ENCODE measurements around the gene SCAMP4.
"Not testable (repeated sequence)": the region's sequence is repeated elsewhere in the genome, so short reads cannot be mapped to it uniquely, and the experiment has no call there.

SCAMP4 gene

DNA sequence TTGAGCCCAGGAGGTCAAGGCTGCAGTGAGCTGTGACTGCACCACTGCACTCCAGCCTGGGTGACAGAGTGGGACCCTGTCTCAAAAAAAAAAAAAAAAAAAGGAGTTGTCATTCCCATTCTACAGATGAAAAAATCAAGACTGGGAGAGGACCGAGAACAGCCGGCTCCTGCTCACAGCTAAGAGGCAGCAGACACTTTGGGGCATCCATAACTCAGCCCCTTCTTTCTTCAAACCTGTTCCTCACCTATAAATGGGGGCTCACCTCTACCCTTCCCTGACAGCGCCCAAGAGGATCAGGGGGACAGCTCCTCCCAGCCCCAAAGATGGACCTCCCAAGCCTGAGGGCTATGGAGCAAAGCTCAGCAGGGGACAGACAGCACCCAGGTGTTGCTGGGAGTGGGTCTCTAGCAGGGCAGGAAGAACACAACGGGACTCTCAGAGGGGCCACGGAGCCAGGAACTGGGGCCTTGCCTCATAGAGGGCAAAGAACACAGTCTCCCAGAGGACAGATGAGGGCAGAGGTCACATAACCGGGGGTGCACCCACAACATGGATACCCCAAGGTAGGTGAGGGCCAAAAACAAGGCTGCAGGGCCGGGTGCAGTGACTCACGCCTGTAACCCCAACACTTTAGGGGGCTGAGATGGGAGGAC, 38.4 kb upstream of the SCAMP4 start:
- DNase-seq (ENCODE audit: low read depth in 2 of 2): no peak

DNA sequence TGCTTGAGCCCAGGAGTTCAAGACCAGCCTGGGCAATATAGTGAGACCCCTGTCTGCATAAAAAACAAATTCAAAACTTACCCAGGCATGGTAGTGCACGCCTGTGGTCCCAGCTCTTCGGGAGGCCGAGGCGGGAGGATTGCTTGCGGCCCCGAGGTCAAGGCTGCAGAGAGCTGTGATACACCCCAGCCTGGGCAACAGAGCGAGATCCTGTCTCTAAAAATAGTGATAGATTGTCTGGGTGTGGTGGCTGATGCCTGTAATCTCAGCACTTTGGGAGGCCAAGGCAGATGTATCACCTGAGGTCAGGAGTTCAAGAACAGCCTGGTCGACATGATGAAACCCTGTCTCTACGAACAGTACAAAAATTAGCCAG, 37.9 kb upstream of the SCAMP4 start:
- DNase-seq (ENCODE audit: low read depth in 2 of 2): no peak

DNA sequence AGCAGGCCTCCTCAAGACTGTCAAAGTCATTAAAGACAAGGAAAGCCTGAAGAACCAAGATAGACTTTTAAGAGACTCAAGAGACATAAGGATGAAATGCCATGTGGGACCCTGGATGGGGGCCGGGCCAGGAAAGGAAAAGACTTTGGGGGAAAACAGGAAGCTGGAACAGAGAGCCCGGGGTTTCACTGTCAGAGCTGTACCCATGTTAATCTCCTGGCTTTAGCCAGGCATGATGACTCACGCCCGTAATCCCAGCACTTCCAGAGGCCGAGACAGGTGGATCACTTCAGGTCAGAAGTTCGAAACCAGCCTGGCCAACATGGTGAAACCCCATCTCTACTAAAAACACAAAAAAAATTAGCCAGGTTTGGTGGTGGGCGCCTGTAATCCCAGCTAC, 36.2 kb upstream of the SCAMP4 start:
- DNase-seq (ENCODE audit: low read depth in 2 of 2): no peak

DNA sequence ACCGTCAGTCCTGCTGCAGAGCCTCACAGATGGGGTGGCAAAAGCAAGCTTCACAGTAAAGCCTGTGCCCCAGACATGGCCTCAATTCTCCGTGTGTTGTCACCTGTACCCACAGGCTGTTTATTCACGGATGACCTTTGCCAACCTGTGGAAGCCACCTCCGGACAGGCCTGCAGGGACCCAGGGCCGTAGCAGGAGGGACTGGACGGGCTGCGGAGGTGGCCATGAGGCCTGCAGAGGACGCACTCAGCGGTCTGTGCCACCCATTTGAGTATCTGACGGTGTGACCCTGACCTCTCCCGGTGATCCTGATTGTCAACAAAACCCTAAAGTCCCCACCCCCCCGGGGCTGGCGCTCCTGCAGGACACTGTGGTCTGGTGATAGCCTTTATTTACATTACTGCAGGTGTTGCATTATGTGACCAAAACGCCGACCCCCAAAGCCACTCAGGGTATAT, 34.0 kb upstream of the SCAMP4 start:
- DNase-seq (ENCODE audit: low read depth in 2 of 2): no peak

DNA sequence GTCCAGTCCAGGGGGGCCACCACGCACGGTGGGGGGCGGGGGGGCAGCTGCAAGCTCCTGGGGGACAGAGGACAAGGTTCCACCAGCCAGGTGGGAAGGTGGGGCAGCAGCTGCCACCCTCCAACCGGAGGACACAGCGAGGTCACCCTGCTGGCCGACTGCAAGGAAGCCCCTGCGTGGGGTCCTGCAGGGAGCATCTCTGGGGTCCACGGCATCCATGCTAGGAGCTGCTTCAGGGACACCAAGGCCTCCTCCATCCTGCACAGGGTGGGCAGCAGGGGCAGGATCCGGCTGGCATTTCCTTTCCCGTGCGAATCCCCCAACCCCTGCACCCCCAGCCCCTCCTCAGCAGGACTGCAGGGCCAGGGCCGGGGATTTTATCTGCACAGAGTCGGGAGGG, 33.6 kb upstream of the SCAMP4 start:
- DNase-seq (ENCODE audit: low read depth in 2 of 2): no peak

DNA sequence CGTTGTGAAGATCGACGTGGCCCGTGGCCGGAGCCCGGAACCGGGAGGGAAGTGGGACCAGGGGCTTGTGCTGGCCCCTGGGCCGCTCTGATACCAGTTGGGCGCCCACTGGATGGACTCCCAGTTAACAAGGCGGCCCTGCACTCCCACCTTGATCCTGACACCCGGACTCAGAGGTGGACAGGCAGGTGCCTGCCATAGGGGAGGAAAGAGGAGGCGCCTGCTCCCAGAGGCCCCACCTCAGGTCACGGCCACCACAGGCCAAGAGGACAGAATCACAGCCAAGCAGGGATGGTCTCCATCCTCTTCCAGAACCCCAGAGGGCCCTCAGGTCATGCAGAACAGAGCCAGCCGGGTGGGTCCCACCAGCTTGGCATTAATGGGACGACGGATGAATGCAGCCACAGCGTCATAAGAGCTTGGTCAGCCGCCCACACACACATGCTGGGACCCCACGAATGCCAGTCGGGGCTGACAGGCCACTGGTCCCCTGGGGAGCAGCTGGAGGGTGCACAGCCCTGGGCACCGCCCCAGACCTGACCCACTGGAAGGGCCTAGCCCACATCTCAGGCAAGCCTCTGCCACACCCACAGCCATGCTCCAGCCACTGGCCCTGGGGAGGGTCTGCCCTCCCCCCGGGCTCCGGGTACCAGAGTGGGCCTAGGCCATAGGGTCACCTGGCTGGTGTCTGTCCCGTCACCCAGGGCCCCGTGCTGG, 32.2 kb upstream of the SCAMP4 start:
- DNase-seq (ENCODE audit: low read depth in 2 of 2): no peak

DNA sequence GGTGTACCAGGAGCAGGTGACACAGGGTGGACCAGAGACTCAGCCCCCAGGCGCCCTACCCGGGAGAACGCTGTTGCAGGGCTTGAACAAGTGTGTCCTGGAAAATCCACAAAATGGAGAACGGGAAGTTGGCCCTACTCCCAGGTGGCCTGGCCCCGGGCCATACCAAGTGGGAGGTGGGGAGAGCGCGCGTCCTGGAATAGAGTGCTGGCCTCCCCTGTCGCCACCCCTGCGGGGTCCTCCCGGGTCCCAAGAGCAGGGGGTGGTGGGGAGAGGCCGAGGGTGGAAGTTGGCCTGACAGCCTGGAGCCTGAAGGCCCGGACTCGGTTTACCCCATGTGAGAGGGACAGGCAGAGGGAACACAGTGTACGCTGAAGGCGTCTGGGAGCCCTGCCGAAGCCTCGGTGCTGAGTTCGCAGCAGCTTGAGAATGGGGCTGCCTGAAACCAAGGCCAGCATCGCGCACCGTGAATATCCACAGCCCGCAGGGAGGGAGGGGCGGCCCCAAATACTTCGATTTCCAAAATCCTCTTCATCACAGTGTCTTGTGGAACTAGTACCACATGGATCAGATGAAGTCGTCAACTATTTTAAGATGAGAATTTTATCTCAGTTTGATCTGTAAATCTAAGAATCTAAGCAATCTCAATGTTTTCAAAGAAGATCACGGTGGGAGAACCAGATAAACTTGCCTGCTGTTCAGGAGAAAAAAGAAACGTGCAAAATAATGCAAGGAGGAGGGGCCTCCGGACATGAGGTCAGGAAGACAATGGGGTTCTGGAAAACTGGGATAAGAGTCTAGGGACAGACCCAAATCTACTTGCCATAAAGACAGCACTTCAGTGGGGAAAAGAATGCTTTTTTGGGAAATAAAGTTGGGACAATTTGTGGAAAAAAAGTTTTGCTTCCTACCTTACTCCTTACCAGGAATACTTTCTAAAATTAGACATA, 31.4 kb upstream of the SCAMP4 start:
- no peak for DNase-seq (ENCODE audit: low read depth in 2 of 2)

DNA sequence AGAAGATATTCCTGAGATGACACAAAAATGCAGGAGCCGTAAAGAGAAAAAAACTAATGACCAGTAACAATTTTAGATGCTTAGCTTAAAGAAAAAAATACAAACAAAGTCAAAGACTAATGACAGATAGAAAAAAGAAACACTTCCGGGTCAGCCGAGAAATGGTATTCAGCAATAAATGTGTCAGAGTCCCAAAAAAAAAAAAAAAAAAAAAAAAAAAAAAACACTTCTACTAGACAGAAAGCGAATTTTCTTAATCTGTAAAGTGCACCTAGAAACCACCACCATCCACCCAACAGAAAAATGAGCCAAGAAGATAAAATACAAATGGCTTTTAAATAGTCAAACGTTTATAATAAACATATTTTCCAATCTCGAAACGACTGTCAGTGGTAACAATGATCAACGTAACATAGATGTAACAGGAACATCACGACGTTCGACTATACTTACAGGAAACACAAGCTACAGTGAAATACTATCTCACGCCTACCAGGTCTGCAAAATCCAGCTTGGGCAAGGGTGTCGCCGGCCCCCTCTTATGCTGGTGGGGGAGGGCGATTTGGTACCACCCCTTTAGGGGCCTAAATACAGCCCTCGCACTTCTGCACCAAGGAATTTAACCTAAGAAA, 30.5 kb upstream of the SCAMP4 start:
- DNase-seq (ENCODE audit: low read depth in 2 of 2): no peak

DNA sequence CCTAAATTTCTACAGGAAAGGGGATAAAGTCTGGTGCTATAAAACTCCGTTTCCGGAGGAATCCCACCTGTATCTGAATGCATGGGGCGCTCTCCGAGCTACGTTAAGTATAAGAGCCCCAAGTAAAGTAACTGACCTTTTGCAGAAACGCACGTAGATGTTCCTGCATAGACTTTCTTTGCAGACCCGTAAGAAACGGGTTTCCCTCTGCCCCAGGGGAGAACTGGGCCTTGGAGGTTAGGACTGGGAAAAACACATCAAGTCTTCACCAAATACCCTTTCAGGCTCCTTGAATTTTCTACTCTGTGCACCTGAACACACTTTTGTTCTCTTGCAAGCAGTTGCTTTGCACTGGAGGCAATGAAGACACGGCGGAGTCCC, 29.9 kb upstream of the SCAMP4 start:
- not testable (repeated sequence) for DNase-seq (ENCODE audit: low read depth in 2 of 2)

DNA sequence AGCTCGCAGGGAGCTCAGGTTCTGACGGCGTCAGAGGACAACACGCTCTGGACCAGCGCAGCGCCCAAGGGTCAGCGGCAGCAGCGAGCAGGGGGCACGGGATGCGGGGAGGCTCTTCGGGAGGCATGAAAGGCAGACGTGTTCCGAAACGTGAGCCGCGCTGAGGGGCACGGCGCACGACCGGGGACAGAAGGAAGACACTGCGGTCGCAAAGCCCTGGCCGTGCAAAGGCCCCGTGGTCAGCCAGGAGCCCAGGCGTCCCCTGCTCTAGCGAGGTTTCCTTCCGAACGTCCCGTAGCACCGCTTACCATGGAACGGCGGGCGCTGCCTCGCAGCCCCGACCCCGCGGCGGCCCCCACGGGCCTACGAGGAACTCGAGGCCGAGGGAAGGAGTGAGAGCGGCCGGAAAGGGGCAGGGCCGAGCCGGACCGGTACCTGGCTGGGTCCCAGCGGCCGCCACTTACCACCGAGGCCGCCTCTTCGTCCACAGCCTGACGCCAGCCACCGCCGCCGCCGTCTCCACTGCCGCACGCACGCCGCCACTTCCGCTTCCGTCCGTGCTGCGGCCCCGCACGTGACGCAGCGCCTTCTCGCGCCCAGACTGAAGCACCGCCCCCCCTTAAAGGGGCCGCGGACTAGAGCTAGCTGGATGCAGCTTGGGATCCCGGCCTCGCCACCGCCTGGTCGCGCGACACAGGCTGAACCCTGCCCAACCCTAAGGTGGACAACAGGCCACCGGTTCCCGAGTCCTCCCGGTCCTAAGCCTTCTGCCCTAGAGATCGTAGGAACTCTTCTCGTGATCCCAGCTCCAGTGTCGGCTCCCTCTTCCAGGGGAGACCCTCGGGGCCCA, 29.3 kb upstream of the SCAMP4 start:
- DNase-seq (ENCODE audit: low read depth in 2 of 2): peak; percentile 81 to 90

DNA sequence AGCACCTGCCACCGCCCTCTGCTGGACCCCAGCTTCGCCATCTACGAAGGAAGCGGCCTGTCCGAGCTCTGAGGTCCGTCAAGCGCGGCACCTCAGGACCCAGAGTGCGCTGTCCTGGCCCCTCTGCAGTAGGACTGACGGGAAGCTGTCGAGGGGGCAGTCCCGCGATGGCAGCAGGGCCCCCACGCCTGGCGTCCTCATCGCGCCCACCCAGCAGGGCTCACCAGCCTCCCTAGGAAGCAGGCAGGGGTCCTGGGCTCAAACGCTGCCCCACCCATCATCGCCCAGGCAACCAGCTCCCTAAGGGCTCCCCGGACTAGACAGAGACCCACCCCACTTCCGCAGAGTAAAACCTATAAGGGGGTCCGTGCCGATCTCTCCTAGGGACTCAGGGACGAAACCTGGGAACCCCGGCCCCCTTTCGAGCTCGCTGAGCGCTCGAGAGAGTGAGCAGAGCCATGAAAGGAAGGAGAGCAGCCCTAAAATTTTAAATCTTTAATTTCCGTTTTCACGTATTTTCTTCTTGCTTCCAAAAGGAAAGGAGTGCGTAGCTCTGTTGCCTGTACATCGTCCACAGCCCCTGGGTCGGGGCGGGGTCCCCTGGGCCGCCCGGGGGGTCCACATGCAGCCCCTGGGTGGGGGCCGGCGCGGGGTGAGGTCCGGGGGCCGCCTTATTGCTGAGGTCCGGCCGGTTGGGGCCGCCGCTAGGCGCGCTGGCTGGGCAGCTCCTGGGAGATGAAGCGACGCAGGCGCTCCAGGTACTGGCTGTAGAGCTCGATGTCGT, 28.5 kb upstream of the SCAMP4 start:
- not testable (repeated sequence) for DNase-seq (ENCODE audit: low read depth in 2 of 2)

DNA sequence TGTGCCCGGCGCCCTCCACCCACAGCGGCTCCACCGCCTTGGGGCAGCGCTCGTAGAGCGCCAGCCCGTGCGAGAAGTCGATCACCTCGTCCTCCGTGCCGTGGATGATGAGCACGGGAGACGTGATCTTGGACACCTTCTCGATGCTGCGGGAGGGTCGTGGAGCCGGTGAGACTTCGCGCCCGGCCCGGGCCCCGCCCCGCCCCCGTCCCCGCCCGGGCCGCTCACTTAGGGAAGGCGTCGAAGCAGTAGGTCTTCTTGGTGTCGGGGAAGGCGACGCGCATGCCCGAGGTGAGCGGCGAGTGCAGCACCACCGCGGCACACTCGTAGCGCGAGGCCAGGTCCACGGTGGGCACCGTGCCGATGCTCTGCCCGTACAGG, 27.9 kb upstream of the SCAMP4 start:
- DNase-seq (ENCODE audit: low read depth in 2 of 2): not testable (repeated sequence)

DNA sequence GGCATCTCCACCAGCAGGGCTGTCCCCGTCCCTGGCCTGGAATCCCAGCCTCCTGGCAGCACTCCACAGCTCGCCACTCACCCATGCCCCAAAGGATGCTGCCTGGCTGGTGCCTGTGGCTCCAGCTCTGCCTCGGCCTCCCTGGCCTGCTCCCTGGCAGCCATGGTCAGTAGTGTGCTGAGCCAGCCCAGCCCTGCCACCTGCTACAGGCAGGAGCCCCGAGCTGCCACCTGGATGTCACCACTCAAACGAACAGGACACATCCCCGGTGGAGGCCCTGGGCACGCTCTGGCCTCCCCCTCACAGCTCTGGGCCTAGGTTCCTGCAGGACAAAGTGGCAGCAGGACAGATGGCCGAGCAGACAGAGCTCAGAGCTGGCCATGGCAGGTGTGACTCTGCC, 26.6 kb upstream of the SCAMP4 start:
- DNase-seq (ENCODE audit: low read depth in 2 of 2): not testable (repeated sequence)

DNA sequence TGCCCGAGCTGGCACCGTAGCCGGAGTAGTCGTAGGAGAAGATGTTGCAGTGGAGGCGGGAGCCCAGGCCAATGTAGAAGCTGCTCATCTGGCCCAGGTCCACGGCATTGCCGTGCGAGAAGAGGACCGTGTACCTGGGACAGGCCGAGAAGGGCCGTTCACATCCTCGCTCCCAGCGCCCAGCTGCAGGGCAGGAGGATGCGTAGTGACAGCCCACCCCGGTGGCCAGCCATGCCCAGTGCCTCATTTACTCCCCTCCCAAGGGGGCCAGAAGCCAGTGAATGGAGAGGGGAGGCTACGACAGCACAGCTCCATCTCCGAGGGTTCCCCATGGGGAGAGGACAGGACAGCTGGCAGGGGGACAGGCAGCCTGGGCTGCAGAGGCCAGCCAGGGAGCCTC, 25.2 kb upstream of the SCAMP4 start:
- not testable (repeated sequence) for DNase-seq (ENCODE audit: low read depth in 2 of 2)

DNA sequence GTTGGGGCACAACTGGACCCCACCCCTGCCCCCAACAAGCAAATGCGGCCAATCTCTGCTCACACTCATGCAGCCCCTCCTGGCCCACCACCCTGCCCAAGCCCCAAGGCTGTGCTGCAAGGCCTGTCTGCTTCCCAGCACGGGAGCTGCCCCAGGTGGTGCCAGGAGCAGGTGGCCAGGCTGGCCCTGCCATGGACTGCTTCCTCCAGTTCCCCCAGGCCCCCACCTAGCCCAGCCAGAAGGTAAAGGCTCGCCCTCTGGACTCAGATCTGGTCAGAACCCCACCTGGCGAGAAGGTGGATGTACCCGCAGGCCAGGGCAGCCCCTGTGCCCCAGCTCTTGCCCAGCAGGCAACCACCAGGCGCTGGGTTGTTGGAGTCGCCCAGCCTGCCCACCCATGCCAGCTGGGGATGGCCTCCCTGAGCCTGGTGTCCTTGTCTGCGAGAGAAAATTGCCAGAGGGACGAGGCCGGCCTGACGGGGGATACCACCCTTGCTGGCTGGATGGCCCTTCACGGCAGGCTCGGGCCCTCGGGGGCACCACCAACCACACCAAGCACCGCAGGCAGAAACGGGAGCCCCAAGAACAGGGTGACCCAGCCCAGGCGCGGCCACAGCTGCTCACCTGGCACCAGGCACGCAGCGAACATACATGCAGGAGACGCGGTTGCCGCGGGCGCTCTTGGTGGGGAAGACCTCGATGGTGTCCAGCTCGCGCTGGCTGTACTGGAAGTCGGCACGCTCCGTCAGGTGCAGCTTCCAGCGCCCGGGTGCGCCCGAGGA, 24.4 kb upstream of the SCAMP4 start:
- DNase-seq (ENCODE audit: low read depth in 2 of 2): no peak

DNA sequence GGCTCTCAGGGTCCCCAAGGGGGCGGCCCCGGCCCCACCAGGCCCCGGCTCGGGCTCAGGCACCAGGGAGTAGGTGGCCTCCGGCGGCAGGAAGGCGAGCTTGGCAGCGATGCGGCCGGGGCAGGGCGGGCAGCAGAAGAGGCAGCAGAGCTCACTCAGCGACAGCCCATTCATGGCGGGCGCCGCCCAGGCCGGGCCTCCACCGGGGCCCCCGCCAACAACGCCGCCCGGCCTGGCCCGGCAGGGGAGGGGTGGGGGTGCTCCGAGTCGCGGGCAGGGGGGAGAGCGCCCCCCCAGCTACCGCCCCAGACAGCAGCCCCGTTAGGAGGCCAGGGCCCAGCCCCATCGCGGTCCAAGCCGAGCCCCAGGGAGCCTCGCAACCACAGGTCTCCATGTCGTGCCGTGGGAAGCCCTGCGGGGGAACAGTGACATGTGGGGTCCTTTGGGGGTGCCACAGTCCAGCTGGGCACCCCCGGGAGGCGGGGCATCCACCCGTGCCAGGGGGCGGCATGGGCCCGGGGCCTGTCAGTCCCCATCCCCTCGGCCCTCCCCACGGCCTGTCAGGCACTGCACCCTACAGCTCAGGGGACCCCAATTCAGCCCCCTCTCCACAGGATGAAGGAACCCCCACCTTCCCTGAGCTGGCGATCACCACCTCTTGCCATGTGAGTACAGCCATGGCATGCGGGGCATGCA, 23.7 kb upstream of the SCAMP4 start:
- DNase-seq (ENCODE audit: low read depth in 2 of 2): not testable (repeated sequence)

DNA sequence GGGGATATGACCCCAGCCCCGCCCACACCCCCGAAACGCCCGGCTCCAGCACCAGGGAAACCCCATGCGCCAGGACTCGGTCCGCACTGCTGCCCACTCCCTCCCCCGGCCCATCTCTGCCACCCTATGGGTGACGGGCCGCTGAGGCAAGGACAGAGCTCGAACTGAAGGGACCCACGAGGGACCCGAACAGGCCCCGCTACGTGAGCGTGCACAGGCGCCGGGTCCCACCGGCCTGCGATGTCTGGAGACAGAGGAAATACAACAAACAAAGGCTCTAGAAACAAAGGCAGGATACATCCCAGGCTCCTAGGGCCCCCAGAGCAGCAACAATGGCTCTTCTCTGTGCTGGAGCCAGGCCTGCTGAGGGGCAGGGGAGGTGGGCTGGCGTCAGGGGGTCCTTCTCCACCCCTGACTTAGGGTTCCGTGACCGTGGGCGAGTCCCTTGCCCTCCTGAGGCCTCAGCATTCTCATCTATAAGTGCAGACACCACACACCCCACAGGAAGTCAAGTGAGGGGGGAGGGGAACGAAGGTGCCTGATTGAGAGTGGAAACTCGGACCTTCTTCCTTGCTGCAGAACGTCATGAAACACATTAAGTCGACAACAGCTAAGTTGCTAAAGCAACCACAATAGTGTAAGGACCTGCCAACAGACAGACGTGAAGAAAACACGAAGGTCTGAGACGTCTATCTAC, 23.0 kb upstream of the SCAMP4 start:
- peak in 1 of 2 donors; percentile 58 for DNase-seq (ENCODE audit: low read depth in 2 of 2)
